HCT116 (cell line): Measurements from ENCODE around the gene ZMYM4. TPM values are rescaled to one million over a fixed set of nuclear protein-coding genes. Genes with fewer than 3 reads are reported as not detected.

ENCODE experiments used
- ATAC-seq: fragments of 200-7000 bp; cut with Tn5 transposase; 2 replicates; pipeline ENCODE4 v1.9.1; 2020; ENCODE audit warnings: mild to moderate bottlenecking, moderate library complexity
- BruUV-seq: library from RNA; stranded (reverse); fragments of 400-500 nt; replicated peaks from 2 replicates; lab custom pipeline; 2021; lab: Mats Ljungman, UMichigan
- CTCF ChIA-PET: fragments of 300-600 bp; sonication (Branson Sonifier 250); formaldehyde crosslinking; loops from one replicate; lab custom pipeline; 2021; ENCODE audit warnings: antibody characterized with exemption; lab: Charles Lee
- POLR2A ChIA-PET: fragments of 300-600, 350-600 bp; sonication (Branson Sonifier 250); formaldehyde crosslinking; loops from one replicate; lab custom pipeline; 2021; ENCODE audit warnings: antibody characterized with exemption; lab: Charles Lee
- RAD21 ChIA-PET, 2 experiments: fragments of 300-600 bp; sonication (Branson Sonifier 250); formaldehyde crosslinking; loops; one replicate each; lab custom pipeline; 2023; ENCODE audit warnings: low total read pairs in 2 of 2; ENCODE audit not compliant: uncharacterized antibody in 2 of 2, unreplicated experiment in 2 of 2, low non-redundant PET in 1 of 2; lab: Charles Lee
- DNase-seq: peaks from one replicate; pipeline ENCODE4 v3.0.0-alpha.2; 2010; ENCODE audit warnings: low read depth, low spot score
- H2AFZ ChIP-seq: fragments of 200-600 bp; shearing (Covaris generic), sonication (generic); 2 replicates; pipeline ENCODE4 v1.6.1; 2017; ENCODE audit warnings: low read depth, mixed run types, mixed read lengths, antibody characterized with exemption, low read length; ENCODE audit not compliant: poor library complexity, severe bottlenecking
- H3K27ac ChIP-seq: 2 replicates; pipeline ENCODE4 v1.5.1; 2012; ENCODE audit warnings: low read depth, low read length
- H3K27me3 ChIP-seq: fragments of 200-600 bp; sonication (generic); 2 replicates; pipeline ENCODE4 v1.6.1; 2016; ENCODE audit warnings: mixed run types, low read length, mixed read lengths; ENCODE audit not compliant: insufficient read depth
- H3K36me3 ChIP-seq, 2 experiments: fragments of 200-500 bp in 1 of 2; fragments of 200-600 bp in 1 of 2; sonication (Bioruptor generic) in 1 of 2; sonication (generic) in 1 of 2; 2 replicates each; pipeline versions ENCODE4 v1.5.1 to v1.6.1; 2014 to 2016; ENCODE audit warnings: low read length in 2 of 2, inconsistent platforms in 1 of 2, mixed read lengths in 1 of 2, mixed run types in 1 of 2; ENCODE audit not compliant: insufficient read depth in 2 of 2, control insufficient read depth in 1 of 2
- H3K4me1 ChIP-seq, 2 experiments: fragments of 200-600 bp in 1 of 2; sonication (generic) in 1 of 2; 2 replicates each; pipeline versions ENCODE4 v1.5.1 to v1.6.1; 2012 to 2017; ENCODE audit warnings: low read length in 2 of 2, inconsistent platforms in 1 of 2, mild to moderate bottlenecking in 1 of 2, mixed read lengths in 1 of 2, mixed run types in 1 of 2, moderate library complexity in 1 of 2; ENCODE audit not compliant: insufficient read depth in 2 of 2, control insufficient read depth in 1 of 2
- H3K4me2 ChIP-seq: fragments of 200-600 bp; sonication (generic); 2 replicates; pipeline ENCODE4 v1.6.1; 2017; ENCODE audit warnings: mixed run types, low read length, mixed read lengths
- H3K4me3 ChIP-seq, 2 experiments: fragments of 200-600 bp in 1 of 2; sonication (generic) in 1 of 2; replicated peaks in 1 of 2; 2 replicates each; pipeline ENCODE4 v1.5.1; 2011 to 2016; ENCODE audit warnings: low read length in 2 of 2, control low read depth in 1 of 2, low read depth in 1 of 2, mild to moderate bottlenecking in 1 of 2, mixed read lengths in 1 of 2, mixed run types in 1 of 2
- H3K79me2 ChIP-seq: fragments of 200-600 bp; sonication (generic); 2 replicates; pipeline ENCODE4 v1.6.1; 2017; ENCODE audit warnings: mild to moderate bottlenecking, mixed run types, low read length, moderate library complexity, mixed read lengths; ENCODE audit not compliant: insufficient read depth
- H3K9ac ChIP-seq: fragments of 200-600 bp; sonication (generic); 2 replicates; pipeline ENCODE4 v1.6.1; 2016; ENCODE audit warnings: low read length, mixed read lengths
- H3K9me2 ChIP-seq: fragments of 200-600 bp; sonication (generic), shearing (Covaris generic); 2 replicates; pipeline ENCODE4 v1.6.1; 2017; ENCODE audit warnings: mixed run types, mild to moderate bottlenecking, moderate library complexity; ENCODE audit not compliant: insufficient read depth
- H3K9me3 ChIP-seq, 2 experiments: fragments of 200-500 bp in 1 of 2; fragments of 200-600 bp in 1 of 2; sonication (Bioruptor generic) in 1 of 2; sonication (generic) in 1 of 2; 2 replicates each; pipeline ENCODE4 v1.6.1; 2014 to 2017; ENCODE audit warnings: low read length in 2 of 2, mixed read lengths in 2 of 2, inconsistent platforms in 1 of 2, low read depth in 1 of 2, mild to moderate bottlenecking in 1 of 2, mixed run types in 1 of 2, moderate library complexity in 1 of 2; ENCODE audit not compliant: control insufficient read depth in 1 of 2, insufficient read depth in 1 of 2
- H4K20me1 ChIP-seq: fragments of 200-600 bp; sonication (generic), shearing (Covaris generic); 2 replicates; pipeline ENCODE4 v1.6.1; 2017; ENCODE audit warnings: mixed run types, mild to moderate bottlenecking, moderate library complexity; ENCODE audit not compliant: insufficient read depth
- ATF3 ChIP-seq: IDR thresholded peaks from 2 replicates; pipeline ENCODE4 v1.6.1; 2012
- CBX3 ChIP-seq: IDR thresholded peaks from 2 replicates; pipeline ENCODE4 v1.6.1; 2012; ENCODE audit warnings: low read depth
- CTCF ChIP-seq, 3 experiments: fragments of 200-600 bp in 1 of 3; sonication (generic) in 1 of 3; IDR thresholded peaks in 2 of 3; conservative IDR thresholded peaks in 1 of 3; 2 replicates each; pipeline ENCODE4 v1.5.1; 2012 to 2017; ENCODE audit warnings: low read depth in 2 of 3, low read length in 2 of 3, antibody characterized with exemption in 1 of 3, borderline replicate concordance in 1 of 3, control low read depth in 1 of 3, mild to moderate bottlenecking in 1 of 3, mixed read lengths in 1 of 3, mixed run types in 1 of 3, moderate library complexity in 1 of 3; ENCODE audit not compliant: insufficient read depth in 1 of 3
- ELF1 ChIP-seq: IDR thresholded peaks from 2 replicates; pipeline ENCODE4 v1.6.1; 2012; ENCODE audit warnings: low read depth, borderline replicate concordance
- EZH2 ChIP-seq: fragments of 200-600 bp; sonication (generic); IDR thresholded peaks from 2 replicates; pipeline ENCODE4 v1.6.1; 2017; ENCODE audit warnings: antibody characterized with exemption, mixed run types
- EZH2phosphoT487 ChIP-seq: fragments of 200-600 bp; IDR thresholded peaks from 2 replicates; pipeline ENCODE4 v1.6.1; 2018; ENCODE audit warnings: antibody characterized with exemption, borderline replicate concordance
- FOSL1 ChIP-seq: IDR thresholded peaks from 2 replicates; pipeline ENCODE4 v1.6.1; 2012; ENCODE audit warnings: low read depth
- JUND ChIP-seq: IDR thresholded peaks from 2 replicates; pipeline ENCODE4 v1.6.1; 2012
- MAX ChIP-seq: IDR thresholded peaks from 2 replicates; pipeline ENCODE4 v1.6.1; 2012
- POLR2A ChIP-seq: IDR thresholded peaks from 2 replicates; pipeline ENCODE4 v1.7.0; 2011; ENCODE audit warnings: borderline replicate concordance; ENCODE audit not compliant: insufficient read depth, insufficient read length; ENCODE audit errors: extremely low read depth
- POLR2AphosphoS5 ChIP-seq: IDR thresholded peaks from 2 replicates; pipeline ENCODE4 v1.6.1; 2011; ENCODE audit warnings: mild to moderate bottlenecking, low read depth, low read length, moderate library complexity
- SIN3A ChIP-seq: IDR thresholded peaks from 2 replicates; pipeline ENCODE4 v1.6.1; 2012; ENCODE audit warnings: low read depth
- SP1 ChIP-seq: IDR thresholded peaks from 2 replicates; pipeline ENCODE4 v1.6.1; 2012; ENCODE audit warnings: low read depth
- SRF ChIP-seq: IDR thresholded peaks from 2 replicates; pipeline ENCODE4 v1.6.1; 2012; ENCODE audit warnings: low read depth
- TCF7L2 ChIP-seq: IDR thresholded peaks from 2 replicates; pipeline ENCODE4 v1.7.0; 2011; ENCODE audit warnings: borderline replicate concordance, inconsistent platforms; ENCODE audit not compliant: insufficient read depth, insufficient read length; ENCODE audit errors: extremely low read depth
- YY1 ChIP-seq: IDR thresholded peaks from 2 replicates; pipeline ENCODE4 v1.6.1; 2011; ENCODE audit warnings: low read length, low read depth, moderate library complexity, mild to moderate bottlenecking; ENCODE audit not compliant: insufficient replicate concordance; ENCODE audit errors: extremely low read depth
- ZNF274 ChIP-seq: fragments of 200-500 bp; sonication (Bioruptor generic); IDR thresholded peaks from 2 replicates; pipeline ENCODE4 v1.6.1; 2014; ENCODE audit warnings: mild to moderate bottlenecking, low read depth, low read length, inconsistent platforms
- intact Hi-C: fragments of 100-400 bp; cut with micrococcal nuclease; formaldehyde crosslinking; loops from 2 replicates; pipeline ENCODE4 v1.10.0; 2022
- total RNA-seq: library from RNA; stranded (reverse); gene quantifications from one replicate; pipeline ENCODE4 v1.2.1, GENCODE V29; 2021; ENCODE audit not compliant: unreplicated experiment
- TF ChIP-seq, protein P1 (sequence below): IDR thresholded peaks from 2 replicates; pipeline ENCODE4 v1.6.1; 2011; ENCODE audit warnings: mild to moderate bottlenecking, low read length, moderate library complexity; ENCODE audit not compliant: insufficient replicate concordance; ENCODE audit errors: extremely low read depth

Gene ZMYM4
- total RNA-seq, 1 experiment from 2014 or later = 58.0 TPM

DNA sequence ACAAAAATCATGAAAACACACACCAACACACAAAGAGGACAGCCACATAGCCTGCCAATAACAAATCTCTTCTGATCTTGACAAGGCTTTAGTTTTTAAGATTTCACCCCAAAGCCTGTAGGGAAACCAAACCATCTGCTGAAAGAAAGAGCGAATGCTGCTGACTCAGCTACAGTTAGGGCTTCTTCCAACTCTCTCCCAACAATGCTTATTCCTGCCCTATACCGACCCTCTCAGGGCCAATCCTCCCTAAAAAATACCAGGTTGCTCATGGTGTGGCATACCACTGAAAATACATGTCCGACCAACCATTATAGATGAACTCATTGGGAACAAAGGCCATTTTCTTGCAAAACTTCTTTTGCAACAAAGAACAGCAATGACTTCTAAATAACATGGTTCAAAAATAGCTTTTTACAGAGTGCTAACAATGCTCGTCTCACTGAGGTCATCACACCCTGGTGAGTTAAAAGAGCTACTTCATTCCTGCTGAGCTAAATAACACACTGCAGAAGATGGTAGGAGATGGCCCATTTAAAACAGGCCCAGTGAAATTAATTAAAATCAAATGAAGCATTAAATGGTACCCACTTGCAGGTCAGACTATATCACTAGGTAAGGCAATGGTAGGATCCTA, 202.6 kb downstream of the ZMYM4 start:
- Histone ChIP-seq H3K9me3 (no peaks in the 10 kb centered on the region), H3K27ac (no peak overlapping the region), H3K27me3 (no peaks in the 10 kb centered on the region), H3K9me2 (no peaks in the 10 kb centered on the region), H3K36me3 (peaks cover 0 to 8% of the 10 kb centered on the region in 2 experiments; a peak in 1 of 4 replicates), H3K4me3 (no peak overlapping the region), H2AFZ (no peak overlapping the region), H4K20me1 (no peaks in the 10 kb centered on the region), H3K4me2 (no peak overlapping the region), H3K9ac (no peak overlapping the region), H3K4me1 (peaks cover 12 to 14% of the 10 kb centered on the region in 2 experiments), H3K79me2 (no peaks in the 10 kb centered on the region)
- intact Hi-C loops = no loop called here
- no peak for TF ChIP-seq EZH2phosphoT487
- no peak for TF ChIP-seq TCF7L2
- TF ChIP-seq POLR2A = no peak
- no peak for TF ChIP-seq SRF
- no peak for TF ChIP-seq FOSL1
- TF ChIP-seq YY1 = no peak
- TF ChIP-seq SIN3A = no peak
- TF ChIP-seq ZNF274 = no peak
- TF ChIP-seq, protein P1, sequence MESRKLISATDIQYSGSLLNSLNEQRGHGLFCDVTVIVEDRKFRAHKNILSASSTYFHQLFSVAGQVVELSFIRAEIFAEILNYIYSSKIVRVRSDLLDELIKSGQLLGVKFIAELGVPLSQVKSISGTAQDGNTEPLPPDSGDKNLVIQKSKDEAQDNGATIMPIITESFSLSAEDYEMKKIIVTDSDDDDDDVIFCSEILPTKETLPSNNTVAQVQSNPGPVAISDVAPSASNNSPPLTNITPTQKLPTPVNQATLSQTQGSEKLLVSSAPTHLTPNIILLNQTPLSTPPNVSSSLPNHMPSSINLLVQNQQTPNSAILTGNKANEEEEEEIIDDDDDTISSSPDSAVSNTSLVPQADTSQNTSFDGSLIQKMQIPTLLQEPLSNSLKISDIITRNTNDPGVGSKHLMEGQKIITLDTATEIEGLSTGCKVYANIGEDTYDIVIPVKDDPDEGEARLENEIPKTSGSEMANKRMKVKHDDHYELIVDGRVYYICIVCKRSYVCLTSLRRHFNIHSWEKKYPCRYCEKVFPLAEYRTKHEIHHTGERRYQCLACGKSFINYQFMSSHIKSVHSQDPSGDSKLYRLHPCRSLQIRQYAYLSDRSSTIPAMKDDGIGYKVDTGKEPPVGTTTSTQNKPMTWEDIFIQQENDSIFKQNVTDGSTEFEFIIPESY = no peak
- TF ChIP-seq EZH2 = no peak
- TF ChIP-seq JUND = no peak
- no peak for TF ChIP-seq SP1
- no peak for TF ChIP-seq CTCF (IDR thresholded peaks at IDR 0.05 in 2 of 3, conservative IDR thresholded peaks at IDR 0.05 in 1 of 3; ENCODE audit: borderline replicate concordance in 1 of 3, insufficient read depth in 1 of 3, low read depth in 2 of 3, low read length in 2 of 3)
- TF ChIP-seq ELF1 = no peak
- TF ChIP-seq POLR2AphosphoS5 = no peak
- no peak for TF ChIP-seq CBX3
- no peak for TF ChIP-seq ATF3
- no peak for TF ChIP-seq MAX
- POLR2A ChIA-PET = no interaction called here
- DNase-seq (no peak), ATAC-seq (no peak)
- RAD21 ChIA-PET = no interaction called here
- CTCF ChIA-PET = no interaction called here
- no TSS peak for BruUV-seq
